HepG2 (cell line): ENCODE results near the gene TMEM200B. TPM values are rescaled to one million over a fixed set of nuclear protein-coding genes. Genes with fewer than 3 reads are reported as not detected.

Source experiments
- ASH2L ChIP-seq: fragments of 300-600, 200-600 bp; sonication (generic); IDR thresholded peaks from 2 replicates; pipeline ENCODE4 v1.7.0; 2017; ENCODE audit warnings: low read depth, mild to moderate bottlenecking, moderate library complexity, mixed read lengths, low read length; ENCODE audit not compliant: insufficient read length
- CAMTA2 ChIP-seq: sonication (generic); formaldehyde crosslinking; IDR thresholded peaks from 2 replicates; pipeline ENCODE4 v1.4.0; 2020; ENCODE audit warnings: mild to moderate bottlenecking, missing genetic modification reagents, borderline replicate concordance
- CBX2 ChIP-seq, 2 experiments: fragments of 200-600 bp in 1 of 2; sonication (generic); formaldehyde crosslinking in 1 of 2; IDR thresholded peaks; 2 replicates each; pipeline versions ENCODE4 v1.7.0 to v1.8.1; 2018 to 2022; ENCODE audit warnings: low read depth in 2 of 2, low read length in 1 of 2, mild to moderate bottlenecking in 1 of 2, missing genetic modification reagents in 1 of 2
- ELF1 ChIP-seq: sonication (generic); formaldehyde crosslinking; IDR thresholded peaks from 2 replicates; pipeline ENCODE4 v1.4.0; 2020; ENCODE audit warnings: missing genetic modification reagents
- ELF3 ChIP-seq: IDR thresholded peaks from 2 replicates; pipeline ENCODE4 v1.6.1; 2016; ENCODE audit warnings: missing genetic modification reagents, missing compliant biosample characterization
- HCFC1 ChIP-seq: fragments of 150-350 bp; IDR thresholded peaks from 2 replicates; pipeline ENCODE4 v1.6.1; 2014; ENCODE audit warnings: low read depth, low read length
- HMG20B ChIP-seq: conservative IDR thresholded peaks from 2 replicates; pipeline ENCODE4 v1.6.1; 2016; ENCODE audit warnings: missing genetic modification reagents, missing compliant biosample characterization
- KAT7 ChIP-seq: IDR thresholded peaks from 2 replicates; pipeline ENCODE4 v1.6.1; 2018; ENCODE audit warnings: borderline replicate concordance, missing compliant biosample characterization
- MED8 ChIP-seq: sonication (generic); formaldehyde crosslinking; IDR thresholded peaks from 2 replicates; pipeline ENCODE4 v1.8.1; 2023; ENCODE audit warnings: mild to moderate bottlenecking, missing genetic modification reagents; ENCODE audit not compliant: insufficient replicate concordance
- MIXL1 ChIP-seq: IDR thresholded peaks from 2 replicates; pipeline ENCODE4 v1.6.1; 2016
- NFE2L2 ChIP-seq: fragments of 150-350 bp; IDR thresholded peaks from 2 replicates; pipeline ENCODE4 v1.6.1; 2014; ENCODE audit warnings: low read length
- NR2F6 ChIP-seq, 2 experiments: IDR thresholded peaks; 2 replicates each; pipeline ENCODE4 v1.6.1; 2016; ENCODE audit warnings: antibody characterized with exemption in 1 of 2, mild to moderate bottlenecking in 1 of 2
- ONECUT2 ChIP-seq: sonication (generic); formaldehyde crosslinking; IDR thresholded peaks from 2 replicates; pipeline ENCODE4 v1.4.0; 2020; ENCODE audit warnings: missing genetic modification reagents
- RFXANK ChIP-seq: IDR thresholded peaks from 2 replicates; pipeline ENCODE4 v1.6.1; 2016
- SIX4 ChIP-seq: sonication (generic); formaldehyde crosslinking; IDR thresholded peaks from 2 replicates; pipeline ENCODE4 v1.4.0; 2020; ENCODE audit warnings: missing genetic modification reagents
- SMAD3 ChIP-seq: sonication (generic); formaldehyde crosslinking; IDR thresholded peaks from 2 replicates; pipeline ENCODE4 v1.4.0; 2020; ENCODE audit warnings: missing genetic modification reagents
- TGIF2 ChIP-seq: IDR thresholded peaks from 2 replicates; pipeline ENCODE4 v1.6.1; 2016; ENCODE audit warnings: control low read depth, missing compliant biosample characterization
- ZIK1 ChIP-seq: sonication (generic); formaldehyde crosslinking; IDR thresholded peaks from 2 replicates; pipeline ENCODE4 v1.5.0; 2020; ENCODE audit warnings: mild to moderate bottlenecking, low read depth, missing genetic modification reagents, borderline replicate concordance
- ZNF382 ChIP-seq: sonication (generic); formaldehyde crosslinking; IDR thresholded peaks from 2 replicates; pipeline ENCODE4 v1.5.0; 2020; ENCODE audit warnings: missing genetic modification reagents, mild to moderate bottlenecking, borderline replicate concordance
- ZNF7 ChIP-seq: IDR thresholded peaks from 2 replicates; pipeline ENCODE4 v1.6.1; 2016; ENCODE audit warnings: missing biosample characterization, missing genetic modification reagents
- polyA plus RNA-seq, 8 experiments: library from polyadenylated mRNA; depleted of rRNA in 3 of 8; stranded (reverse) in 7 of 8; unstranded in 1 of 8; fragments of >200 nt; fragmentation: Illumina TruSeq in 4 of 8; extraction: Trizol in 4 of 8; gene quantifications; 2 replicates each; pipeline versions ENCODE4 v1.2.1 to v1.2.3, GENCODE V29; 2011 to 2016; ENCODE audit warnings: low read depth in 4 of 8, missing spikeins in 1 of 8, mixed read lengths in 1 of 8; ENCODE audit not compliant: insufficient read depth in 1 of 8
- total RNA-seq, 5 experiments: library from RNA; depleted of rRNA; stranded (reverse); fragments of >200 nt; fragmentation: Illumina TruSeq; extraction: Trizol; gene quantifications; 2 replicates each; pipeline ENCODE4 v1.2.3, GENCODE V29; 2016; ENCODE audit warnings: low read depth in 1 of 5
- TF ChIP-seq, protein P1 (sequence below): IDR thresholded peaks from 2 replicates; pipeline ENCODE4 v1.6.1; 2016; ENCODE audit warnings: mild to moderate bottlenecking, missing biosample characterization, missing genetic modification reagents
- TF ChIP-seq, protein P2 (sequence below): sonication (generic); formaldehyde crosslinking; IDR thresholded peaks from 2 replicates; pipeline ENCODE4 v1.5.1; 2020; ENCODE audit warnings: missing genetic modification reagents, mild to moderate bottlenecking, borderline replicate concordance
- TF ChIP-seq, protein P3 (sequence below): sonication (generic); formaldehyde crosslinking; conservative IDR thresholded peaks from 2 replicates; pipeline ENCODE4 v1.8.1; 2023; ENCODE audit warnings: missing genetic modification reagents
- TF ChIP-seq, protein P4 (sequence below): sonication (generic); formaldehyde crosslinking; IDR thresholded peaks from 2 replicates; pipeline ENCODE4 v1.5.0; 2020; ENCODE audit warnings: missing genetic modification reagents, mild to moderate bottlenecking, borderline replicate concordance
- TF ChIP-seq, protein P5 (sequence below): sonication (generic); formaldehyde crosslinking; IDR thresholded peaks from 2 replicates; pipeline ENCODE4 v1.4.0; 2020; ENCODE audit warnings: missing genetic modification reagents

The TMEM200B gene
- total and polyA plus RNA-seq, 2 of the 13 experiments (the other 11 are each of a cell fraction or from before 2014, with no cell fraction given): 1.1 to 1.4 TPM

DNA sequence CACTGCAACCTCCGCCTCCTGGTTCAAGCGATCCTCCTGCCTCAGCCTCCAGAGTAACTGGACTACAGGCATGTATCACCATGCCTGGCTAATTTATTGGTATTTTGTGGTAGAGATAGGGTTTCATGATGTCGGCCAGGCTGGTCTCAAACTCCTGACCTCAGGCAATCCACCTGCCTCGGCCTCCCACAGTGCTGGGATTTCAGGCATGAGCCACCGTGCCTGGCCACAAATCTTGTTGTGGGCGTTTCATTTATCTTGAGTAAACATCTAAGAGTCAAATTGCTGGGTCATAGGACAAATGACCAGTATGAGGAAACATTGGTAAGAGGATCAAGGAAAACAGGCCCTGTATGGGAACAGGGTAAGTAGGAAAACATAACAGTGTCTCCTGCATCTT lies 17.9 kb downstream of the TMEM200B start (continued):
- TF ChIP-seq SIX4: peak; percentile 74; the same call in 1 of the 2 replicates
- peak; percentile 72 for TF ChIP-seq ELF3 (CRISPR knock-in tag)
- no peak for TF ChIP-seq ZNF7 (CRISPR knock-in tag)
- no peak for TF ChIP-seq TGIF2 (CRISPR knock-in tag)
- TF ChIP-seq, protein P1, sequence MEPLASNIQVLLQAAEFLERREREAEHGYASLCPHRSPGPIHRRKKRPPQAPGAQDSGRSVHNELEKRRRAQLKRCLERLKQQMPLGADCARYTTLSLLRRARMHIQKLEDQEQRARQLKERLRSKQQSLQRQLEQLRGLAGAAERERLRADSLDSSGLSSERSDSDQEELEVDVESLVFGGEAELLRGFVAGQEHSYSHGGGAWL (CRISPR knock-in tag): no peak
- TF ChIP-seq NFE2L2: peak; percentile 44; the same call in 1 of the 2 replicates
- TF ChIP-seq ZIK1: no peak
- TF ChIP-seq CBX2 (IDR thresholded peaks at IDR 0.05; ENCODE audit: low read depth, low read length): no peak
- TF ChIP-seq CBX2 (CRISPR knock-in tag; IDR thresholded peaks at IDR 0.05; ENCODE audit: low read depth): no peak
- TF ChIP-seq, protein P2, sequence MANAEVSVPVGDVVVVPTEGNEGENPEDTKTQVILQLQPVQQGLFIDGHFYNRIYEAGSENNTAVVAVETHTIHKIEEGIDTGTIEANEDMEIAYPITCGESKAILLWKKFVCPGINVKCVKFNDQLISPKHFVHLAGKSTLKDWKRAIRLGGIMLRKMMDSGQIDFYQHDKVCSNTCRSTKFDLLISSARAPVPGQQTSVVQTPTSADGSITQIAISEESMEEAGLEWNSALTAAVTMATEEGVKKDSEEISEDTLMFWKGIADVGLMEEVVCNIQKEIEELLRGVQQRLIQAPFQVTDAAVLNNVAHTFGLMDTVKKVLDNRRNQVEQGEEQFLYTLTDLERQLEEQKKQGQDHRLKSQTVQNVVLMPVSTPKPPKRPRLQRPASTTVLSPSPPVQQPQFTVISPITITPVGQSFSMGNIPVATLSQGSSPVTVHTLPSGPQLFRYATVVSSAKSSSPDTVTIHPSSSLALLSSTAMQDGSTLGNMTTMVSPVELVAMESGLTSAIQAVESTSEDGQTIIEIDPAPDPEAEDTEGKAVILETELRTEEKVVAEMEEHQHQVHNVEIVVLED (CRISPR knock-in tag): no peak
- TF ChIP-seq KAT7 (CRISPR knock-in tag): no peak
- TF ChIP-seq, protein P3, sequence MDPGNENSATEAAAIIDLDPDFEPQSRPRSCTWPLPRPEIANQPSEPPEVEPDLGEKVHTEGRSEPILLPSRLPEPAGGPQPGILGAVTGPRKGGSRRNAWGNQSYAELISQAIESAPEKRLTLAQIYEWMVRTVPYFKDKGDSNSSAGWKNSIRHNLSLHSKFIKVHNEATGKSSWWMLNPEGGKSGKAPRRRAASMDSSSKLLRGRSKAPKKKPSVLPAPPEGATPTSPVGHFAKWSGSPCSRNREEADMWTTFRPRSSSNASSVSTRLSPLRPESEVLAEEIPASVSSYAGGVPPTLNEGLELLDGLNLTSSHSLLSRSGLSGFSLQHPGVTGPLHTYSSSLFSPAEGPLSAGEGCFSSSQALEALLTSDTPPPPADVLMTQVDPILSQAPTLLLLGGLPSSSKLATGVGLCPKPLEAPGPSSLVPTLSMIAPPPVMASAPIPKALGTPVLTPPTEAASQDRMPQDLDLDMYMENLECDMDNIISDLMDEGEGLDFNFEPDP (CRISPR knock-in tag): no peak
- TF ChIP-seq ZNF382 (CRISPR knock-in tag): no peak
- TF ChIP-seq HMG20B (CRISPR knock-in tag): no peak
- 0 out of 2 replicates have a peak, but pooled peaks have one; percentile 25 for TF ChIP-seq NR2F6 (IDR thresholded peaks at IDR 0.05)
- TF ChIP-seq NR2F6 (CRISPR knock-in tag; IDR thresholded peaks at IDR 0.05): peak; percentile 71
- 0 out of 2 replicates have a peak, but pooled peaks have one; percentile 44 for TF ChIP-seq MIXL1
- no peak for TF ChIP-seq RFXANK (CRISPR knock-in tag)
- TF ChIP-seq, protein P4, sequence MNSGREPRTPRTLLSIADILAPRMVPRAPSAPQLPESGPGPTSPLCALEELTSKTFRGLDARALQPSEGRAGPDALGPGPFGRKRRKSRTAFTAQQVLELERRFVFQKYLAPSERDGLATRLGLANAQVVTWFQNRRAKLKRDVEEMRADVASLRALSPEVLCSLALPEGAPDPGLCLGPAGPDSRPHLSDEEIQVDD (CRISPR knock-in tag): no peak
- TF ChIP-seq SMAD3 (CRISPR knock-in tag): no peak
- TF ChIP-seq ASH2L: no peak
- no peak for TF ChIP-seq CAMTA2 (CRISPR knock-in tag)
- peak; percentile 16; the same call in 1 of the 2 replicates for TF ChIP-seq ELF1 (CRISPR knock-in tag)
- no peak for TF ChIP-seq ONECUT2
- TF ChIP-seq MED8 (CRISPR knock-in tag): no peak
- no peak for TF ChIP-seq HCFC1
- TF ChIP-seq, protein P5, sequence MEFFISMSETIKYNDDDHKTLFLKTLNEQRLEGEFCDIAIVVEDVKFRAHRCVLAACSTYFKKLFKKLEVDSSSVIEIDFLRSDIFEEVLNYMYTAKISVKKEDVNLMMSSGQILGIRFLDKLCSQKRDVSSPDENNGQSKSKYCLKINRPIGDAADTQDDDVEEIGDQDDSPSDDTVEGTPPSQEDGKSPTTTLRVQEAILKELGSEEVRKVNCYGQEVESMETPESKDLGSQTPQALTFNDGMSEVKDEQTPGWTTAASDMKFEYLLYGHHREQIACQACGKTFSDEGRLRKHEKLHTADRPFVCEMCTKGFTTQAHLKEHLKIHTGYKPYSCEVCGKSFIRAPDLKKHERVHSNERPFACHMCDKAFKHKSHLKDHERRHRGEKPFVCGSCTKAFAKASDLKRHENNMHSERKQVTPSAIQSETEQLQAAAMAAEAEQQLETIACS (CRISPR knock-in tag): no peak
